Esophagus mucosa (tissue), 1 donor: ENCODE results near the gene TRAPPC14. TPM values are rescaled to one million over a fixed set of nuclear protein-coding genes. Genes with fewer than 3 reads are reported as not detected.
"Not testable (repeated sequence)": the region's sequence is repeated elsewhere in the genome, so short reads cannot be mapped to it uniquely, and the experiment has no call there.

ENCODE experiments used
- ATAC-seq: fragments of 200-7000 bp; cut with Tn5 transposase; one replicate; pipeline ENCODE4 v1.9.1; 2020
- total RNA-seq: library from RNA; stranded (reverse); gene quantifications from one replicate; pipeline ENCODE4 v1.2.4, GENCODE V29; 2023
- donor health status: DM: yes; HTN: yes; CAD: no.

TRAPPC14 gene
- 16.3 TPM for total RNA-seq

- ATAC-seq, result peak; percentile 65
Measured at GRCh38 chr7:100158229-100159098, at the start of gene TRAPPC14. TRAPPC14 (minus strand) TSS chr7:100158723; CDS start chr7:100158499, 224 bp downstream.

GRCh38 chr7:100204454-100204853, 45.9 kb upstream of the TRAPPC14 start:
- ATAC-seq, result no peak

- no peak for ATAC-seq
Measured at GRCh38 chr7:100200693-100201092, 42.2 kb upstream of the TRAPPC14 start.

DNA sequence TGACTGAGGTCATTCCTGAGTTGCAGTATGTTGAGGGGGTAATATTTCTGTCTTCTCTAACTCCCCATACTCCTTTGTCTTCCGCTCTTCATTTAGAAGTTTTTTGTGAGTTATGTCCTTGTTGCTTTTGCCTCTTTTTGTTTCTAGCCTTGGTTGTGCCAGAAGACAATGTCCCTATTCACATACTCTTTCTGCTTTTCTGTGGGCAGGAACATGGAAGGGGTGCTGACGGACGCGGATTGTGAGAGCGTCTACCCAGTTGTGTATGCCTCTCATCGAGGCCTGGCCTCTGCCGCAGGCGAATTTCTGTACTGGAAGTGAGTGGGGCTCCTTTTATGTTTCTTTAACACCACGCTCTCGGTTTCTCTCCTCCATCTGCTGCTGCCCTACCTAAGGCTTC, 39.7 kb upstream of the TRAPPC14 start:
- ATAC-seq, result no peak

DNA sequence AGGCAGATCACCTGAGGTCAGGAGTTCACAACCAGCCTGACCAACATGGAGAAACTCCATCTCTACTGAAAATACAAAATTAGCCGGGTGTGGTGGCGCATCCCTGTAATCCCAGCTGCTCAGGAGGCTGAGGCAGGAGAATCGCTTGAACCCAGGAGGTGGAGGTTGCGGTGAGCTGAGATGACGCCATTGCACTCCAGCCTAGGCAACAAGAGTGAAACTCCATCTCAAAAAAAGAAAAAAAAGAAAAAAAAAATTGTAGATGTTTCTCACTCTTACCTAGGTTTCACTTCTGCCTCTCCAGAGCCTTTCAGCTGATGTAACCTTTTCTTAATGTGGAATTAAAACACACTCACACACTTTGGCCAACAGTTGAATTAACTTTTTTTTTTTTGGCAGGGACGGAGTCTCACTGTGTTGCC, 37.4 kb upstream of the TRAPPC14 start:
- not testable (repeated sequence) for ATAC-seq

DNA sequence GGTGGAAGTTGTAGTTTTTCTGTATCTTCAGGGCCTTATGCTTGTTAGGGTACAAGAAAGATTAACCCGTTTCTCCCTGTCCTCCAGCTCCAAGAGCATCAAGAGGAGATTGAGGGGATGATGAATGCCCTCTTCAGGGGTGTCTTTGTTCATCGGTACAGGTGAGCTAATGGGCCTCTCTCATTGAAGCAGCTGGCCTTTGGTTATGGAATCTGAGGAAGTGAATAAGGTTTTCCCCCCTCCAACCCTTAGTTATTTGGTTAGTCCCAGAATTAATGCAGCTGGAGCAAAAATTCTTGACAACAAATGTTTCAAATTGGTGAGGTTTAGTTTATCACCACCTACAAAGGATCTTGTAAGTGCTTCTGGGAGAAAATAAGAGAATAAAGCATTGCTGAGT, 36.7 kb upstream of the TRAPPC14 start:
- ATAC-seq, result no peak

DNA sequence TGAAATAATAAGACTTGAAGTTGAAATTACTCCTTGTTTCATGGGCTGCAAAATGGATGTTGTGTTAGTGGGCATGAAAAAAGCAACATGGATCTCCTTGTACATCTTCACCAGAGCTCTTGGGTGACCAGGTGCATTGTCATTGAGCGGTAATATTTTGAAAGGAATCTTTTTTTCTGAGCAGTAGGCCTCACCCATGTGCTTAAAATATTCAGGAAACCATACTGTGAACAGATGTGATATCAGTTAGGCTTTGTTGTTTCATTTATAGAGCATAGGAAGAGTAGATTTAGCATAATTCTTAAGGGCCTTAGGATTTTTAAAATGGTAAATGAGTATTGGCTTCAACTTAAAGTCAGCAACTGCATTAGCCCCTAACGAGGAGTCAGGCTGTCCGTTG, 34.4 kb upstream of the TRAPPC14 start:
- no peak for ATAC-seq

- peak; percentile 55 for ATAC-seq
Measured at GRCh38 chr7:100192281-100192862, 33.8 kb upstream of the TRAPPC14 start.

DNA sequence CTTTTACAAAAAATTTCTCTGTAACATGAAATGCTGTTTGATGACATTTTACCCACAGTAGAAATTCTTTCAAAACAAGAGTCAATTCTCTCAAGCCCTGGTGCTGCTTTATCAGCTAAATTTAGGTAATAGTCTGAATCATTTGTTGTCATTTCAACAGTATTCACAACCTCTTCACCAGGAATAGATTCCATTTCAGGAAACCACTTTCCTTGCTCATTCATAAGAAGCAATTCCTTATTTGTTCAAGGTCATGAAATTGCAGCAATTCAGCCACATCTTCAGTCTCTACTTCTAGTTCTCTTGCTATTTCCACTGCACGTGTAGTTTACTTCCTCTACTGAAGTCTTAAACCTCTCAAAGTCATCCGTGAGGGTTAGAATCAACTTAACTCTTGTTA, 33.3 kb upstream of the TRAPPC14 start:
- ATAC-seq, result no peak

DNA sequence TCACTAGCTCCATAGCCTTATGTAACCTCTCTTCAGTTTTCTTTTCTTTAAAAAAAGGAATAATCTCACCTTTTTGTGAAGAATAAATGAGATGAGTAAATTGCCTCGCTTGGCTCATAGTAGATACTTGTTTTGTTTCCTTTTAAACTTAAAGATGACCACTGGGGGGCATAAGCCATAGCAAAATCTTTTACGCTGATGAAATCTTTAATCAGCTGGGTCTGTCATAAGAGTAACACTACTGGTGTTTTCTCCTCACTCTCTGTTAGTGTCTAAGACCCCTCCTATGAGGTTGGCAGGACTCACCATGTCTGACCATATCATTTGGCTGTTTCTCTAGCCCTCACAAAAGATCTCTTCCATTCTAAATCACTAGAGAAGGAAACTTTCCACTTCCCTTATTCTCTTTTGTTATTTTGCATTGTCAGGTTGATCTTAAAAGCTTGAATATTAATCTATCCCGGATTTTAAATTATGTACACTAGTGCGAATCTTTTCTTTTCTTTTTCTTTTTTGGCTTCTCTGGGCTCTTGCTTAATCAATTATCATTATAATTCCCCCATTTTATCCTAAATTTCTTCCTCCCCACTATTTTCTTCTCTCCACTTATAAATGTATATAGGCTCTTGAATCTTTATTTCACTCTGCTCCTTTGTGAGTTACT, 31.7 kb upstream of the TRAPPC14 start:
- ATAC-seq, result no peak

DNA sequence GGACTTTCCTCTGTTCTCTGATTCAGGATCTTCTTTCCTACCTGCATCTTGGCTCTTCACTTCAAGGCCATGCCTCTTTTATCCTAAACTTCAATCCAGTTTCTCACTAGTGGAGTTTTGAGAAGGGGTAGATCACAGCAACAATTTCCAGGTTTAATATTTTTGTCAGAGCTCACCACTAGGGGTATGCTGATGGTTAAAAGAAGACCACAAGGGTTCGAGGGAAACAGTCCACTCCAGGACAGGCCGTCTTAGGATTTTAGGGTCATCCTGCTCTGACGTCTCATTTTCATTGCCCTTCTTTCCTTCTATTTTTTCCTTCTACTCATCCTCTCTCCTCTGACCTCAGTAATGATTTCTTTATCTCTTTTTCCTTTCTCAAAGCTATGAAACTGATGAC, 30.5 kb upstream of the TRAPPC14 start:
- no peak for ATAC-seq

- no peak for ATAC-seq
Measured at GRCh38 chr7:100185726-100186125, 27.2 kb upstream of the TRAPPC14 start.

DNA sequence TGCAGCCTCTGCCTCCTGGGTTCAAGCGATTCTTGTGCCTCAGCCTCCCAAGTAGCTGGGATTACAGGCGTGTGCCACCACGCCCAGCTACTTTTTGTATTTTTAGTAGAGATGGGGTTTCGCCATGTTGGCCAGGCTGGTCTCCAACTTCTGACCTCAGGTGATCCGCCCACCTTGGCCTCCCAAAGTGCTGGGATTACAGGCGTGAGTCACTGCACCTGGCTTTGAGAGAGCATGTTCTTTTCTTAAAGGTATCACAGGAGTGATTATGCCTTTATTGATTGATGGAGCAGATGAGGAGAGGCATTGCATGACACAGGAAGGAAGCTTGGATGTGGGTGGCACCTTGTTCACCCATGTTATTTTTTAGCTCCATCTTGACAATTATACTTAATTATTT, 24.6 kb upstream of the TRAPPC14 start:
- peak; percentile 49 for ATAC-seq

GRCh38 chr7:100182616-100183015, 24.1 kb upstream of the TRAPPC14 start:
- not testable (repeated sequence) for ATAC-seq

GRCh38 chr7:100180084-100180483, 21.6 kb upstream of the TRAPPC14 start:
- not testable (repeated sequence) for ATAC-seq

- ATAC-seq, result peak; percentile 94
Measured at GRCh38 chr7:100177045-100178001, 18.8 kb upstream of the TRAPPC14 start, which contains the start of the genes GPC2 and STAG3. GPC2 (minus strand) TSS chr7:100177381; CDS start chr7:100177199, 182 bp downstream. STAG3 (plus strand) TSS chr7:100177918; CDS start chr7:100180557, 2,639 bp downstream.

DNA sequence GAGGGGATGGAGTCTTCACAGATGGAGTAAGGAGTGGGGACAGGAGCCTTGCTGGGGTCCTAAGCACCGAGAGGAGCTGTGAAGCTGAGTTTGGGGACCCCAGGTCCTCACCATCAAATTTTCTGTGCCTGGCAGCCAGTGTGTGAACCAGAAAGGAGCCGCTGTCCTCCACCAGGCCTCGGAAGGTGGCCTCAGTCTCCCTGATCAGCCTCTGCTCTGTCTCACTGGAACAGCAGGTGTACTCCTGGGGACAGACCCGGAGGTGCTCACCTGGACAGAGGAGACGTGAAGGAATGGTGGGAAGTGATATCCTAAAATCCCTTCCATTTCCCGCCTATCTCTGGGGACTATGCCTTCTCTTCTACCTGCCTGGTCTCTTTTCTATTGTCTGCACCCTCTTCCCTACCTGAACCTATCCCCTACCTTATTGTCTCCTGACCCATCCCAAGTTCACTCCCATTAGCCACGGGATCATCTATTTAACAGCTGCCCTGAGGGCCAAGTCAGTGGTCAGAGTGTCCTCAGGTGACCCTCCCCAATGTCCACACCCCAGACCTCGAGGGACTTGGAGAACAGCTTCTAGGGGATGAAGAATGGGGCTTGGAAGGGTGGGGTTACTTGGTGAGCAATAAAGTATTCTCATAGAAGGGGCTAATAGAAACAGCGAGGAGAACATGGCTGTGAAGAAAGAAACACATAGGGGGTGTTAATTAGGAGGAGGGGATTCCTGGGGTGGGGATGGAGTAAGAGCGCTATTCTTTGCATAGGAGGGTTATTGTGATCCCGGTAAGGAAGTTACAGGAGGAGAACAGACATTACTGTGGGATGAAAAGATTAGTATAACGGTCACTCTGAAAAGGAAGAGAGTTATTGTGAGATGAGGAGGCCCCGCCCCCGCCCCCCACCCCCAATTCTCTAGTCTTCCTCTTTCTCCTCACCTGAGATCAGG, 17.8 kb upstream of the TRAPPC14 start:
- ATAC-seq, result no peak

DNA sequence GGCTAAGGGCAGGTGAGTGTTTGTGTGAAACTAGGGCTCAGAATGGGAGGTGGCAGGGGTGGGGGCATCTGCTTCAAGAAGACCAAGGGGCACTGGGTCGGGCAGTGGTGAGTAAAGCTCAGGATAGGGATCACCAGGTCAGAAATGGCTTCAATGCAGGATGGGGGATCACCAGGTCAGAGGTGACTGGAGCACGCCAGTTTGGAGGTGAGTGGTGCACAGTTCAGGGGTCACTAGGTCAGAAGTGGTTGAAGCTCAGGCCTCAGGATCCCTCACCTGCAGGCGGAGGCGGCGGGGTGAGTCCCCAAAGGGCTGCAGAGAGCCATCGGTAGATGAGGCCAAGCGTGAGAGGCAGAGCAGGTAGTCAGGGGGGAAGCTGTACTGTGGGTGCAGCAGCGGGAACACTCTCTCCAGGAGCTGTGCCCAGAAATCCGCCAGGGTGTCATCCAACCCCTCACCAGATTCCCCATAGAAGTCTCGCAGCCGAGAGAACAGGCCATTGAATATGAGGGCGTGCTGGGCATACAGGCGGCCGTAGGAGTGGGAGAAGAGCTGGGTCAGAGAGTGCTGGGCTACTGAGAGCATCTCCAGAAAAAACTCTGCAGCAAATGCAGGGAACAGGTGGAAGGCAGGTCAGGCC, 16.9 kb upstream of the TRAPPC14 start:
- no peak for ATAC-seq

DNA sequence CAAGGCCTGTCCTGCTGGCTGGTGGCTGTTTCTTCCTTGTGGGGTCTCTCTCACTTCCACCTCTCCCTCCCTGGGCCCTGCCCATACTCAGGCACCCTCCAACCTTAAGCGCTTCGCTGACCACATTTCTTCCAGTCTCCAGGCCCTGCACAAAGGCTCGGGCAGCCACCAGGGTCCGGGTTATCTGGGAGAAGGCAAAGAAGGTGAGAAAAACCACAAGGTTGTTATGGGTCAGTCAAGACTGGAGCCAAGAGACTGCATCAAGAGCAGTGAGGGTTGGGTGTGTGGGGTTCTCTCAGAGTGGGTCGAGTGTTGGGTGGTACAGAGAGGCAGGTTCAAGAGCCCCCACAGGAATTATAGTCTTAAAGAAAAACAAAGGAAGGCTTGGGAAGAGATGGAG, 16.1 kb upstream of the TRAPPC14 start:
- ATAC-seq, result no peak

DNA sequence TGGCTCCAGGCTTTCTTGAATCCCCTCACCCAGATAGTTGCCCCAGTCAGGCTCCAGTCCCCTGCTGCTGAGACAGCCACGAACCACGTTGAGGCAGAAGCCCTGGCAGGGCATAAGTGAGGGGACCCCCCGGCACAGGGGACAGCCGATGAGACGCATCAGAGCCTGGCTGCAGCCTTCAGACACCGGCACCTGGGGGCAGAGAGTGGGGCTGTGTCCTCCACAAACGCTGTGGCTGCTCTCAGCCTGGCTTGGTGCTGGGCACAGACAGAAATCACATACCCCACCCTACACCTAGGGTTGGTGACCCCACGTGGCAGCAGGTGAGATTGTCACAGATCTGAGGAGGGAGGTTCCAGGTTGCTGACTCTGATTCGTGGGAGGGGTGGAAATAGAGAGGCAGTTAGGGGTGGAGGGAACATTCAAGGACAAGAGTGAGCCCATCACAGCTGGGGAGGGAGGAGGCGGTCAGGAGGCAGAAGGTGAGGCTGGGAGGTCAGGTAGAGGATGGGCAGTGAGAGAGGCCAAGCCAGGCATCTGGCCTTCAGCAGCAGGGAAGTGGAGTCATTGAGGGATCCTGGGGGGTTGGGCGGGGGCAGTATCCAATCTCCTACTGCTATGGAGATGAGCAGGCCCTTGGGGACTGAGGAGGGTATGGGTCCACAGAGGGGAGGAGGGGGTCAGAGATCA, 15.4 kb upstream of the TRAPPC14 start:
- no peak for ATAC-seq
